Stimulated activated CD4-positive, alpha-beta T cell treated with anti-CD3 and anti-CD28 coated beads, Interleukin-2, amount 100 ng/mL, for 4 hours (primary cell): ENCODE measurements around the gene NEK9.
"Not testable (repeated sequence)": the region's sequence is repeated elsewhere in the genome, so short reads cannot be mapped to it uniquely, and the experiment has no call there.

Experiments
- DNase-seq: peaks from one replicate; pipeline ENCODE4 v3.0.0-alpha.2; 2020; ENCODE audit warnings: low read depth

NEK9 gene

DNA sequence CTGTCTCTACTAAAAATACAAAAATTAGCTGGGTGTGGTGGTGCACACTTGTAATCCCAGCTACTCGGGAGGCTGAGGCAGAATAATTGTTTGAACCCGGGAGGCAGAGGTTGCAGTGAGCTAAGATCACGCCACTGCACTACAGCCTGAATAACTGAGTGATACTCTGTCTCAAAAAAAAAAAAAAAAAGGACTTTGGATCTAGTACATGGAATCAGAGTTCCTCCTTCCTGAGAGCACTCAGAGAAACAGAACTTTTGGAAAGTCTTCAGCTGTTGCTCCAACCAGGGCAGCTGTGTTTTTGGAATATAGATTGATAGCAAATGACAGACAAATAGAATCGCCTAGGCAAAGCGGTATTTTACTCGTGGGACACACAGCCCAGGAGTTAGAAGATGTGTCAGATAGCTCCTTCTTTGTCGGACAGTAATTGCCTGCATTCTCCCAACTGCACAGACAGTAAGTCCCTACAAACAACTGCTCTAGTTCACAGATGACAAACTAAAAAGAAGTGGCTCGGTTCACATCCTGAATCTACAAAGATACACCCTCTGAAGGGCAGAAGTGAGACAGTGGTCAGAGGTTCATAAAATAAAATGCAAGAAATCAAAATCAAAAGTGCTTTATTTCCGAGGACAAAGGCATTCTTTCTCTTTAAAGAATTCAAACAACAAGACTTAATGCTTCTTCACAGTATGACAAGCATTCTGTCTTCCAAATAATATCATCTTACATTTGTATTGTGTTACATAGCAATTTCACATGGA is 17.1 kb upstream of the NEK9 start:
- no peak for DNase-seq

DNA sequence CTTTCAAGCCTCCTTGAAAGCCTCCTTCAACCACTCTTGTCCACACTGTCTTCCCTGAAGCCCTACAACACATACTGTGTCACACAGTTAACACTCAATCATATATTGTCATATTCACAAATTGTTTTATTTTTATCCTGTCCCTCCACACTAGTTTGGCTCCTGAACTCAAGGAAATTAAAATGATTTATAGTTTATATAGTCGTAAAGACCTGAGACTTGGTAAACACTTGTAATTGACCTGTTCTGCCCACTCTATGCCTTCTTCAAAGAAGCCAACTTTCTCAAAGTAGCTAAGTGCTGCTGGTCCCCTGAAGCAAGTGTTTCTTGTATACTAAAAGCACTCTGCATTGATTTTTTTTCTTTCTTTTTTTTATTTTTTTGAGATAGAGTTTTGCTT is 15.6 kb upstream of the NEK9 start:
- DNase-seq: no peak

DNA sequence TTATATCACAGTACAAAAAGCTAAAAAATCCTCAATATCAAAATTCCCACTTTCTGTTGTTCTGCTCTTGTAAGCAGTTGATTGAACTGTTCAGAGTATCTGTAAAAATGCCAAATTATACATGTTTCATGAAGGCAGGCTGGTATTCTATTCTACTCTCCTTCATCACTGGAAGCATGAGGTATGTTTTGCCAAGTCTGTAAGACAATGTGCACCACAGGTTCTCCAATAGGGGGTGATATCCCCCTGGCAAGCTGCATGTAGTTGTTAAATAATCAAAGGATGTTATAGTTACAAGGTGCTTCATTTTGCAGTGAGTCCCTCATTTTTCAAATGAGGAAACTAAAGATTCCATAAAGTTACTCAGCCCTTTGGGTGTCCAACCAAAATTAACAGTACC is 15.1 kb upstream of the NEK9 start:
- DNase-seq: no peak

DNA sequence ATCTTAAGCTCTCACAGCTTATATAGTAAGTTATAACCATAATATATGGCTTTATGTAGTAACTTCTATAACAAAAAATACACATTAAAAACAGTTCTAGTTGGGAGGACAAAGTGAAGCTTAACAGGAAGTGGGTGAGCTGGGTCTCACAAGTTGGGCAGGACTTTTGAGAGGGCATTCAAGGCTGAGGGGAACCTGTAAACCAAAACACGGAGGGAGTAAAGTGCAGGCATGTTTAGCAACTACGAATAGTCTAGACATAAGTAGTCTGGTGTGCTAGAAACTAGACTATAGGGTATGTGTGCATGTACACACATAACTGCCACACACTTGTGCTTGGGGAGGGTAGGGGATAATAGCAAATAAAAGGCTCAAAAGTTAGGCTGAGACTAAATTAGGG is 14.2 kb upstream of the NEK9 start:
- DNase-seq: no peak

DNA sequence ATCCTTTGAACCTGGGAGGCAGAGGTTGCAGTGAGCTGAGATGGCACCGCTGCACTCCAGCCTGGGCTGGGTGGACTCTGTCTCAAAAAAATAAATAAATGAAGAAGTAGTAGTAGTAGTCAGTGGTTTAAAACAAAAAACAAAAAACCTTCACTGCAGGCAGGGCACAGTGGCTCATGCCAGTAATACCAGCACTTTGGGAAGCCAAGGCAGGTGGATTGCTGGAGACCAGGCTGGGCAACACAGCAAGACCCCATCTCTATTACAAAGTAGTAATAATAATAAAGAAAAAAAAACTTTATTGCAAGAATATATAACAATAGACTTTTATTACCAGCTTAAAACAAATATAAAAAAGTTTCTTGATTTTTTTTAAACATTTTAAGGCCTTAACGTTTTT is 13.8 kb upstream of the NEK9 start:
- no peak for DNase-seq

DNA sequence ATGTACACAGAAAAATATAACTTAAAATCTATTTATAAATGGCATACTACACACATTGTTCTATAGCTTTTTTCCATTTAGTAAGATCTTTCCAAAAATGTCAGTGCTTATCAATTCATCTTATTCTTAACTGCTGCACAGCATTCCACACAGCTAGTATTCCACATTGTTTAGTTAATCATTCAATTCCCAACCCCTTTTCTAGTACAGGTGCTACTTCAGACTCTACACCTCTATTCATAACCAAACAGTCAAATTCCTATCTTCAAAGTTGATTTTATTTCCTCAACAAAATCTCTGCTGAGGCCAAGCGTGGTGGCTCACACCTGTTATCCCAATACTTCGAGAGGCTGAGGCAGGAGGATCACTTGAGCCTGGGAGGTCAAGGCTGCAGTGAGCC is 12.3 kb upstream of the NEK9 start:
- DNase-seq: no peak

DNA sequence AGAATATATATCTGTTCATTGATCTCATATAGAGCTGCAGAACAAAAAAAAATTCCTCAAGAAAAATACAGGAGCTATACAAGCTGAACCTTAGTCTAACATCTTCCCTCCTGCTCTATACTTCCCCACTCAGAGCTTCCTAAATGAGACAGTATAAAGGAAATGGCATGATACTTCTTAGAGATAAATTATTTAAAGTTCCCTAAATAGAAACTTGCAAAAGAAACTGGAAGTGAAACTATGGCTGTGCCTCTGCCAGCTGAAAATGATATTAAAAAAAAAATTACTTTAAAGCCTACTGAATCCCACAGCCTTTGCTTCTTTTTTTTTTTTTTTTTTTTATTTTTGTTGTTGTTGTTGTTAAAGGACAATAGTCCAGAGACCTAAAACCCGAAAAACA is 11.6 kb upstream of the NEK9 start:
- DNase-seq: no peak

DNA sequence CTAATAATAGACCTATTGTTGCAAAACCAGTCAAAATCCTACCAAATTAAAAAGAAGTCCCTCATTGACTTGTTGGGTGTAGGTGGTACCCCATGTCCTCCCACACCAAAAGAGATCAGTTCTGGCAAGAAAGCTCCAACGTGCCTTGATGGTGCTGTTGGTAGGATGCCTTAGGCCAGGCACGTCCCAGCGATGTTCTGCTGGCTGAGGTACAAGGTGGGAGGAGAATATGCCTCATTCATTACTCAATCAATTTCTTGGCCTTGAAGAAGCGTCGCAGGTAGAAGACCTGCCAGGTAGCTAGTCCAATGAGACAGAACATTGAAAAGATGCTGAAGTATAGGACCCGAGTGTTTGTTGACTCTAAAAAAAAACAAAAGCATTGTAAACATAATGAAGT is 7.8 kb upstream of the NEK9 start:
- DNase-seq: no peak

DNA sequence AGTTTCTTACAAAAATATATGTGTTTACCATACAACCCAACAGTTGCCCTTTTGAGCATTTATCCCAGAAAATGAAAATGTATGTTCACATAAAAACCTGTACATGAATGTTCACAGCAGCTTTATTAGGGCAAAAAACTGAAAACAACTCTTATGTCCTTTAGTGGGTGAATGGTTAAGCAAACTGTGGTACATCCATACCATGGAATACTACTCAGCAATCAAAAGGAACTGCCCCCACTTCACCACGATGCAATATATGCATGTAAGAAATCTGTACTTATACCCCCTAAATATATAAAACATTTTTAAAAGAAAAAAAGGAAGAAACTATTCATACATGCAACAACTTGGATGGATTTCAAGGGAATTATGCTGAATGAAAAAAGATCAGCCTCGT is 6.7 kb upstream of the NEK9 start:
- no peak for DNase-seq

DNA sequence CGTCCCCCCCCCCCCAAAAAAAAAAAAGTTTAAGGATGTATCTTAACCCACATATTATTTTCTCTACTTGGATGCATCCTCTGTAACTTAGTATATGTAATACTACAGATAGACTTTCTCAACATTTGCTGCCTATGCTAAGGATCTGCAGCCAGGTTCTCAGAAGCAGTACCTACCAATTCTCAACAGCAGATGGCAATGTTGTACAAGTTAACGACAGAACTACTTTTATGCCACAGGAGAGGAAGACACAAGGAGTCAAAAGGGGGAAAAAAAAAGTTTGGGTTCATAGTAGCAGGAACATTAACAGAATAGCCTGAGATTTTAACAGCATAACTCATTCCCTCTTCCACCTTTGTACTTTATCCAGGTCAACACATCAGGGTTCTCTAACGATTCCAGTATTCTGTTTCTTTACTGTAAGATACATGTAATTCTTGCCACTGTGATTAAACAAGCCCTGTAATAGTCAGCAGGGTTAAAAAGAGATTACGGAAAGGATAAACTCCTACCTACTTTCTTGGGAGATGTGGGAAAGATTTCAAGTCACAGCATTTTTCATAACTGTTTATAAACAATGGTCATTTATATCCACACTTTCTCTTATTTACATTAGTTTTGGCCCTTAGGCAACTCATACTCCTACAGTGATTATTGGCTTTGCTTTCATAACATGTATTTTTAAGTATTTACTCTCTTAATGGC is 5.7 kb upstream of the NEK9 start:
- DNase-seq: peak; percentile 42

DNA sequence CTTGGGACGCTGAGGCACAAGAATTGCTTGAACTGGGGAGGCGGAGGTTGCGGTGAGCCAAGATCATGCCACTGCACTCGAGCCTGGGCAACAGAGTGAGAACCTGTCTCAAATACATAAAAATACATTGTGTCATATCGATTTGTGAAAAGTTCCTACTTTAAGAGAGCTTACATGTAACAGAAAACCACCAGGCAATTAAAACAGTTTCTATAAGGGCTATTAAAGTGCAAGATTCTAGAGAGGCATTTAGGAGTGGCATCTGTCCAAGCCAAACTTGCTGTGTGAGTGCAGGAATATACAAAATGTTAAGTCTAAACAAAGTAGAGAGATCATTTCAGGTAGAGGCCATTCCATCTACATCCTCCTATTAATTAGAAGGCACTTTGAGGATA is 1.7 kb upstream of the NEK9 start:
- DNase-seq: no peak

DNA sequence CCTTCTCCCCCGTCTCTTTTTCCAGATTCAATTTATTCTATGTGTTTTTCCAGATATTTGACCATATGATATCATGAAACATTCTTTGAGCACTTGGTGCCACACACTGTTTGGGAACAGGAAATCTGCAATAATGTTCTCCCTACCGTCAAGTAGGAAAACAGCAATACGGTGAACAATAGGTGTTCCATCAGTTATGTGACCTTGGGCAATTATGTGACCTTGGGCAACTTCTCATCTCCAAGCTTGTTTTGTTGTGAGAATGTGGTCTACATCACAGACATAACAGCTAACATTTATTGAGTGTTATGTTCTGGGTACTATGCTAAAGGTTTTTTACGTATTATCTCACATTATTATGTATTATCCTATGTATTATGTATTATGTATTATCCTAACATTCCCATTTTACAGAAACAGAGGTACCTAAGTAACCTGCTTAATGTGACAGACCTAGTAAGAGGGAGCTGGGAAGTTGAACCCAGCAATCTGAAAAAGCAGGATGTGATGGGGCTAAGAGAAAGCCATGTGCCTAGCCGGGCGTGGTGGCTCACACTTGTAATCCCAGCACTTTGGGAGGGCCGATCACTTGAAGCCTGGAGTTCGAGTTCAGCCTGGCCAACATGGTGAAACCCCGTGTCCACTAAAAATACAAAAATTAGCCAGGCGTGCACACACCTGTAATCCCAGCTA is 1.2 kb upstream of the NEK9 start:
- no peak for DNase-seq

DNA sequence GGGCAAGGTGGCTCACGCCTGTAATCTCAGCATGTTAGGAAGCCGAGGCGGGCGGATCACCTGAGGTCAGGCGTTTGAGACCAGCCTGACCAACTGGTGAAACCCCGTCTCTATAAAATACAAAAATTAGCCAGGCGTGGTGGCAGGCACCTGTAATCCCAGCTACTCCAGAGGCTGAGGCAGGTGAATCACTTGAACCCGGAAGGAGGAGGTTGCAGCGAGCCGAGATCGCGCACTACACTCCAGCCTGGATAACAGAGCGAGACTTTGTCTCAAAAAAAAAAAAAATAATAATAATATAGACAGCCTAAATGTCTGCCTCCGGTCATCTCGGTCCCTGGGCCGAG is 599 bp upstream of the NEK9 start:
- DNase-seq: not testable (repeated sequence)

DNA sequence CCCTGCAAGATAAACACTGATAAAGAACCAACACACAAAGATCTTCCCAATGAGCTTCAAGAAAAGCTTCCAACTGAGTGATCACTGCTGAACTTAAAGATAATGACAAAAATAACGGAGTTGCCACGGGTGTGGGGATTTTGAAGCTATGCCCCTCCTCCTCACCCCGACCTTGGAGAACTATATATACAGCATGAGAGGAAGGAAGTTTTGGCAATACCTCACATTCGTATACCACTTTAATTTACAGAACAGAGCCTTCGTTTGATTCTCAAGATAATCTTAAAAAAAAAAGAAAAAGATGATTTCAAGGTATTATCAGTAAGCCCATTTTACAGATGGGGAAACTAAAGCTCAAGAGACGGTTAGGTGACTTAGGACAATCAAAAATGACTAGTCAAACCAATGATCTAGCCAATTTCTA is 715 bp downstream of the NEK9 start:
- DNase-seq: no peak

DNA sequence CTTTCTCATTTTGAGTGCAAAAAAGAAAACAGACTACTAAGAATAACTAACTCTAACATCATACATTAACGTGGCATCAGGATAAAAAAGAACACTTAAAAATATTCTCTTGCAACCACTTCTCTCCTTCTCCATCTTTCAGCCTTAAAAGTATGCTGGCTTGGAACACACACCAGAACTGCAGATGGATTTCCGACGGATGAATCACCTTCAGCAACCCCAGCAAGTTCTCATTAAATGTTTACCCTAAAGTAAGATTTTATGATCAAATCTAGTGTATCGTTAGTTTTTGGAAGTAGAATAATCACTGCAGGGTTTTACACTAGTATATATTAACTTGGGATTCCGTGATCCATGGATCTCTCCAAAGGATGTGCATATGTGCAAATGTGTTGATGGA is 1.2 kb downstream of the NEK9 start:
- DNase-seq: no peak

DNA sequence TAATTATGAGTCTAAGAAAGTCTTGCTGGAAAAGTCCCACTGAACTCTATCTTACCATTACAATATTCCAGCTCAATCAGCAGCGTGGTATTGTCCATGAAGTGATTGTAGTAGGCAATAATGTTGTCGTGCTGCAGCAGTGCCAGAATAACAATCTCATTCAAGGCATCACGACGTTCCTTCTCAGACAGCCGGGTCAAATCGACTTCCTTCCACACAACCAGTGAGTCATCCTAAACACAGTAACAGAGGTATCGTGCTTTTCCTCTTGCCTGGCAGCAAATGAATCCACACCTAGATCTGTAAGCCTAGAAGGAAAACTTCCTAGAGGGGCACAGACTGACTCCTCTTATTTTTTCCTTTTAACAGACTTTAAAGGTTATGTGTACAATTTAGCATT is 2.9 kb downstream of the NEK9 start:
- no peak for DNase-seq

DNA sequence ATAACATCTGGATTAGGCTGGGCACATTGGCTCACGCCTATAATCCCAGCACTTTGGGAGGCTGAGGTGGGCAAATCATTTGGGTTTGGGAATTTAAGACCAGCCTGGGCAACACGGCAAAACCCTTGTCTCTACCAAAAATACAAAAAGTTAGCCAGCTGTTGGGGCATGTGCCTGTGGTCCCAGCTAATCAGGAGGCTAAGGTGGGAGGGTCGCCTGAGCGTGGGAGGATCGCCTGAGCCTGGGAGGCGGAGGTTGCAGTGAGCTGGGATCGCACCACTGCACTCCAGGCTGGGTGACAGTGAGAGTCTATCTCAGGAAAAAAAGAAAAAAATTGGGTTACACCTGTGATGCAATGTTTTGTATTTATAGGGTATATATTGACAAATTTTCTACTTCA is 5.3 kb downstream of the NEK9 start:
- DNase-seq: no peak

DNA sequence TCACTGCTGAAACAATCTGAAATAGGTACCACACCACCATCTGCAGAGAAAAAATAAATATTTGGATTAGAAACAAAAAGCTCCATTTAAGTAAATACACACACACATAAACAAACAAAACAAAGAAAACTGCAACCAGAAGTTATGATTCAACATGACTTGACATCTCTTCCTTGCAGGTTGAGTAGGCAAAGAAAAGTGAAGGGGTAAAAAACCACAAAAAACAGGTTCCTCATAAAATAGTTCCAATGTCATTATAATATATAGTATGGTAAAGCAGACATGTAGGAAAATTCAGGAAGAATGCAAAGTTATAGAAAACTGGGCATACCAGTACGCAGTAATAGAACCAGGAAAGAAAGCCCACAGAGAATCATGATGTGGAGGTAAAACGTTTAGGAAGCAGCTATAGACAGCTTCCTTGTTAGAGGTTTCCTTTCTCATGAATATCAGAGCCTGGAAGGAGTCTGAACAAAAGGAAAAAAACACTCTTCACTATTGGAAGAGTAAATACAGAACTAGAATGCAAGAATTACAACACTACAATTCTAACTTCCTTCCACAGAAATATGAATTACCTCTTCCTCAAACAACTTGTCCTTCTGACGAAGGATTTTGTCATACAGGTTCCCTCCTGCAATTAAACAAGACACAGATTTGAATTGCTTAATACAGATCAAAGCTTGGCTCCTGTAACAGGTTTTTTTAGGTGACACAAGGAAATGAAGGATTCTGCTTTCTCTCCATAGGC is 6.1 kb downstream of the NEK9 start:
- no peak for DNase-seq

DNA sequence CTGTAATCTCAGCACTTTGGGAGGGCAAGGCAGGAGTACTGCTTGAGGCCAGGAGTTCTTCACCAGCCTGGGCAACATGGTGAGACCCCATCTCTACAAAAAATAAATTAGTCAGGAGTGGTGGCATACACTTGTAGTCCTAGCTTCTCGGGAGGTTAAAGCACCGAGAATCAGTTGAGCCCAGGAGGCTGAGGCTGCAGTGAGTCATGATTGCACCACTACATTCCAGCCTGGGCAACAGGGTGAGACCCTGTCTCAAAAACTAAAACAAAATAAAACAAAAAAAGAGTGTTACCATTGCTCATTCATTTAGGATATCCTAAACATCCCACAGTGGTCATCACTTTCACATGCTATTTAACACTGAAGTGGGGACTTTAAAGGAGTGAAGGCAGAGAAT is 7.8 kb downstream of the NEK9 start:
- no peak for DNase-seq

DNA sequence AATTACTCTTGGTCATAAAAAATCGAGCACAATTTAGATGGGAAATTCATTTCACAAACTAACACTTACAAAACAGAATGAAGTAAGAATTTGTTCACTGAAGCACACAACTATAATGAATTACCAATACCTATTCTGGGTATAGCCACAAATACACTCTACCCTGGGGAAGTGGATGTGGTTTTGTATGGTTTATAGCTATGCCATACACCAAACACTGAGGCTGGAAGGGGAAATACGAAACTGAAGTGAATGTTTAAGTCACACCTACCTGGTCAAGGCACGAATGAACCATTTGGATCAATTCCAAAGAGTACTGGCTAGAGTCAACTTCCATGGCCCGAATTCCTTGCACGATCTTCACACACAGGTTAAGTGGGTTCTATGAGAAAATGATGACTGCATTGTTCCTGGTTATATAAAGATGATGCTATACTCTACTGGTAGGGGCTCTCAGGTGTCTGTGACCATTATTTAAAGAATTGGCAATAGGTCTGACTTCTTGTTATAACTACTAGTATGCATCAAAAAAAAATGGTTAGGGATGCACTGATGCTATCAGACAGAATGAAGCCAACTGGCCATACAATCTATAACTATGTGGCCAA is 12.8 kb downstream of the NEK9 start:
- no peak for DNase-seq

DNA sequence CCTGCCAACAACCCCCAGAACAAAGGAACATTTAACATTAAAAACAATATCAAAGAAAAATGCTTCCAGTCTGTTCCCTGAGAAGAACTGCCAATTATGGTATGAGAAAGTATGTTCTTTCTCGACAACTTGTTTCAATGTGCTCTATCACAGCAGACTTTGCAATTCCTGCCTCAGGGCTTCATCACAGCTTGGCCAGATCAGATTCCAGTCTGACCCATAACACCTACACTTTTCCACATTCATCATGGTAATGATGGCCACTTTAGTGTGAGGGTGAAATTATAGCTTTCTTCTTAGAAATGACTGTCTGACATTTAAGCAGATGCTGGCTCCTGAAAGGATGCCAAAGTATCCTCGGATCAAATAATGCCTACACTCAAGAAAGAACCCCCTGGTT is 17.0 kb downstream of the NEK9 start:
- no peak for DNase-seq

DNA sequence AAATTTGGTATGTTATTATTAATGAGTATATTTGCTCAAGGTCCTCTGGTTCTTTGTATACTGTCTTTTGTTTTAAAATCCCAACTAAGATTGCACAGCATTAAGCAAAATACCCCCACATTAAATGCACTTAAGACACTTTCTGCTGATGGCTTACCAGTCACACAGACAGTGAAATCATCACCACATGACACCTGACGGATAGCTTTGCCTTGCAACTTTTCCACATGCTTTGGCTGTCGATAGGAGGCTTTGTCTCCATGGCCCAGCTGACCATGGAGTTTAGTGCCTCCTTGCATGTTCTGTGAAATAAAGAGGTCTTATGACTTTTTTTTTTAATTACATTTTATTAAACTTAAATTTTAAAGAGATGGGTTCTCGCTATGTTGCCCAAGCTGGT is 19.7 kb downstream of the NEK9 start:
- DNase-seq: no peak
